ENCODE data around the gene FYN.

DNA sequence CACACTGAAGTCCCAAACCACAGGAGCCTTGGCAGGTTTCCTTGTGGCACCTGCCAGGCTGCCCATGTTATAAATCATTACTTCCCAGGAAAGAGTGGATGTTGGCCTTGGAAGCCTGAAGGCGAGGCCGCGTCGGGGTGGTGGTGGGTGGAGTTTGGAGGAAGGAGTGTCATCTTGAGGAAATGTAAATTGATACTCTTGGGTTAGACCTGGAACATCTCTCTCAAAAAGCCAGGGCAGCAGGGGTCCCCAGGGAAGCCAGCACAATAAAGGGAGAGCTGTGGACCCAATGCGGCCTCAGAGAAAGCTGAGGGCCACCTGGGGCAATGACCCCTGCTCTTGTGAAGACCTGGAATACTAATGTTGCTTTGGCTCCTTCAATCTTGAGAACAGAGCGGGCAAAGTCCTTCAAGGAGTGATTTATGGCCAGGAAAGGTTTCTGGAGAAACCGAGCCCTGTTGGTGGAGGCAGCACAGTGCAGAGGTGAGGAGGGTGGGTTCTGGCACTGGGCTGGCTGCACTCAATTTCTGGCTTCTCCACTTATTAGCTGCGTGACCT, 241.3 kb downstream of the FYN start:
- TF ChIP-seq POLR2A (IDR thresholded peaks at IDR 0.05; ENCODE audit: low read depth, low read length) (no peak), POLR2AphosphoS5 (IDR thresholded peaks at IDR 0.05; ENCODE audit: low read depth, low read length) (no peak), TAF1 (IDR thresholded peaks at IDR 0.05; ENCODE audit: borderline replicate concordance, low read depth, low read length) (no peak)
